ENCODE measurements around the gene RBMS2. TPM values are rescaled to one million over a fixed set of nuclear protein-coding genes. Genes with fewer than 3 reads are reported as not detected.

Gene RBMS2
- polyA plus RNA-seq, 2 of the 4 experiments (the other 2 are of a cell fraction): 13.3 to 46.4 TPM

GRCh38 chr12:56521209-56521589 is 421 bp upstream of the RBMS2 start:
- H3K4me2 ChIP-seq: peak overlapping the region; percentile 74
- peak overlapping the region; percentile 66; the same call in 1 of the 3 replicates for H3K4me3 ChIP-seq
- peaks cover 67% of the 10 kb centered on the region for H3K4me1 ChIP-seq
- peak overlapping the region; percentile 87 to 89 for H3K27ac ChIP-seq
- DNase-seq (ENCODE audit: low read depth in 1 of 2, low spot score in 1 of 2) (no peak), FAIRE-seq (no peak), ATAC-seq (peak; percentile 3 to 36; a peak in 5 of 6 replicates)
- no peak for TF ChIP-seq SMC3 (IDR thresholded peaks at IDR 0.05)
- no peak for TF ChIP-seq ZC3H11A (IDR thresholded peaks at IDR 0.05)
- TF ChIP-seq E2F6 (IDR thresholded peaks at IDR 0.05; ENCODE audit: borderline replicate concordance, low read depth): no peak
- no peak for TF ChIP-seq CEBPB (IDR thresholded peaks at IDR 0.05)
- TF ChIP-seq FOXS1 (CRISPR knock-in tag; IDR thresholded peaks at IDR 0.05): no peak
- TF ChIP-seq HMGXB4 (CRISPR knock-in tag; IDR thresholded peaks at IDR 0.05; ENCODE audit: borderline replicate concordance): no peak
- WGBS (ENCODE audit: missing lambda C conversion rate): 69% methylated on average over 8 of the region's 8 CpGs
- no peaks in the 10 kb centered on the region for H3K9me3 ChIP-seq
- CTCF ChIA-PET: interaction anchor here (0.6 to 6.1 kb wide), 12 partner anchors 19 to 205 kb away, joined by 3 to 36 read pairs (median 4); no protein-coding TSS in a partner anchor
- POLR2A ChIA-PET: interaction anchor here (0.6 to 1.6 kb wide), 10 partner anchors 10 to 187 kb away, joined by 3 to 11 read pairs (median 4); partner anchors contain the start of genes PAN2 and PTGES3

GRCh38 chr12:56522411-56523193 is 982 bp downstream of the RBMS2 start:
- ChIA-PET CTCF (interaction anchor here (1.2 to 6.1 kb wide), 8 partner anchors 9 to 113 kb away, joined by 3 to 36 read pairs (median 6); no protein-coding TSS in a partner anchor), POLR2A (no interaction called here)
- Histone ChIP-seq H3K27ac (peak overlapping the region; percentile 87 to 89), H3K4me2 (peak overlapping the region; percentile 74), H3K9me3 (no peaks in the 10 kb centered on the region), H3K4me1 (peaks cover 78% of the 10 kb centered on the region), H3K4me3 (peak overlapping the region; percentile 66)
- WGBS (ENCODE audit: missing lambda C conversion rate): 4% methylated on average over 4 of the region's 4 CpGs
- no peak for TF ChIP-seq USF2 (IDR thresholded peaks at IDR 0.05)
- no peak for TF ChIP-seq HOXB13 (CRISPR knock-in tag; IDR thresholded peaks at IDR 0.05; ENCODE audit: low read depth)
- no peak for TF ChIP-seq HES2 (IDR thresholded peaks at IDR 0.05)
- peak; percentile 45; the same call in 1 of the 2 replicates for TF ChIP-seq MAX (IDR thresholded peaks at IDR 0.05)
- TF ChIP-seq CTCF (IDR thresholded peaks at IDR 0.05): no peak
- TF ChIP-seq HDAC2 (IDR thresholded peaks at IDR 0.05): no peak
- FAIRE-seq (peak; percentile 36), DNase-seq (ENCODE audit: low read depth in 1 of 2, low spot score in 1 of 2) (peak; percentile 36 to 45), ATAC-seq (peak; percentile 54 to 59)

- no peaks in the 10 kb centered on the region for H3K9me3 ChIP-seq
- ATAC-seq (no peak), FAIRE-seq (no peak), DNase-seq (ENCODE audit: low read depth in 1 of 2, low spot score in 1 of 2) (no peak)
- CTCF ChIA-PET: interaction anchor here (0.6 to 4.5 kb wide), 4 partner anchors 9 to 65 kb away, joined by 3 to 28 read pairs (median 4); no protein-coding TSS in a partner anchor
- peak overlapping the region in 1 of 2 experiments; percentile 89; a peak in 3 of 6 replicates for H3K27ac ChIP-seq
- POLR2A ChIA-PET: no interaction called here
- H3K4me3 ChIP-seq: no peak overlapping the region
- H3K4me1 ChIP-seq: peaks cover 66% of the 10 kb centered on the region
- no peak overlapping the region for H3K4me2 ChIP-seq
- 90% methylated on average over 1 of the region's 1 CpG for WGBS (ENCODE audit: missing lambda C conversion rate)
- TF ChIP-seq TFCP2L1 (CRISPR knock-in tag; IDR thresholded peaks at IDR 0.05): no peak
- no peak for TF ChIP-seq GATA3 (IDR thresholded peaks at IDR 0.05; ENCODE audit: borderline replicate concordance)
- no peak for TF ChIP-seq NR3C1 (IDR thresholded peaks at IDR 0.05)
- no peak for TF ChIP-seq BCL3 (IDR thresholded peaks at IDR 0.05)
- TF ChIP-seq RNF2 (IDR thresholded peaks at IDR 0.05; ENCODE audit: borderline replicate concordance, low read depth): no peak
- TF ChIP-seq RAD21 (conservative IDR thresholded peaks at IDR 0.05 in 1 of 2, IDR thresholded peaks at IDR 0.05 in 1 of 2): no peak
- no peak for TF ChIP-seq E2F6 (IDR thresholded peaks at IDR 0.05; ENCODE audit: borderline replicate concordance, low read depth)
- TF ChIP-seq ELK1 (IDR thresholded peaks at IDR 0.05; ENCODE audit: low read depth, low read length): no peak
- no peak for TF ChIP-seq BHLHE40 (IDR thresholded peaks at IDR 0.05; ENCODE audit: low read depth, low read length)
- no peak for TF ChIP-seq PHF8 (IDR thresholded peaks at IDR 0.05; ENCODE audit: borderline replicate concordance, low read depth)
- no peak for TF ChIP-seq HOXA7 (CRISPR knock-in tag; IDR thresholded peaks at IDR 0.05)
These were observed 7.2 kb downstream of the RBMS2 start for GRCh38 chr12:56528846-56529245.

Data from A549 (cell line).